ENCODE data around the gene PCSK5.

GRCh38 chr9:76115982-76116646 lies 225.6 kb downstream of the PCSK5 start:
- no peak for TF ChIP-seq ZNF274 (IDR thresholded peaks at IDR 0.05; ENCODE audit: low read depth, low read length)
- TF ChIP-seq SUZ12 (IDR thresholded peaks at IDR 0.05; ENCODE audit: extremely low read depth, insufficient read depth, insufficient read length), result no peak
- no peak for TF ChIP-seq YY1 (IDR thresholded peaks at IDR 0.05; ENCODE audit: insufficient read depth, insufficient read length)
